GM23248 (cell line): ENCODE measurements around the gene ING5.

ENCODE experiments used
- EZH2 ChIP-seq: fragments of 200-600 bp; sonication (generic); IDR thresholded peaks from 2 replicates; pipeline ENCODE4 v1.6.1; 2018; ENCODE audit warnings: antibody characterized with exemption, mild to moderate bottlenecking; ENCODE audit not compliant: insufficient read depth, poor library complexity, severe bottlenecking
- EZH2phosphoT487 ChIP-seq: fragments of 200-600 bp; sonication (generic); IDR thresholded peaks from 2 replicates; pipeline ENCODE4 v1.6.1; 2018; ENCODE audit warnings: antibody characterized with exemption, moderate library complexity, mild to moderate bottlenecking, low read depth; ENCODE audit not compliant: insufficient read depth

- TF ChIP-seq EZH2phosphoT487 (no peak), EZH2 (no peak)
These were observed 29.3 kb upstream of the ING5 start for GRCh38 chr2:241672243-241673188.
